T47D (cell line): ENCODE data around the gene AP3D1.

Experiments used
- DNase-seq, 2 experiments: peaks; one replicate each; pipeline versions ENCODE4 v3.0.0 to v3.0.0-alpha.2; 2011 to 2012; ENCODE audit warnings: low read depth in 1 of 2, low spot score in 1 of 2
- JUND ChIP-seq: IDR thresholded peaks from 2 replicates; pipeline ENCODE4 v1.6.1; 2012; ENCODE audit warnings: low read depth
- in situ Hi-C: cut with HindIII; loops from 2 replicates; pipeline ENCODE4 v1.10.0; 2016; ENCODE audit warnings: low sequenced_read_pairs, low pct_unique_long_range_greater_than_20kb

Gene AP3D1

DNA sequence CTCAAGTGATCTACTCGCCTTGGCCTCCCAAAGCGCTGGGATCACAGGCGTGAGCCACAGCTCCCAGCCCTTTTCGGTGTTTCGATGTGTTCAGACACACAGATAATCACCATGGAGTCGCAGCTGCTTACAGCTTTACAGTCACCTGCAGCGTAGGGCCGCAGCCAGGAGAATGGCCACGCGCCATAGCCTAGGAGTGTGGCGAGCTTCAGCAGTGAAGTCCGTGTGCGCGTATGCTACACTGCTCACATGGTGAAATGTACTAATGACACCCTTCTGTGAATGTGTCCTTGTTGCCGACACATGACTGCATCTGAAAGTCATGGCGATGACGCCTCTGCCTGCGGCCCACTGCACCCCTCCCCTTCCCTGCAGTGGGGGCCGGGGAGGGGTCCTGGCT, 23.6 kb downstream of the AP3D1 start:
- in situ Hi-C loops, result no loop called here
- no peak for DNase-seq
- no peak for TF ChIP-seq JUND

DNA sequence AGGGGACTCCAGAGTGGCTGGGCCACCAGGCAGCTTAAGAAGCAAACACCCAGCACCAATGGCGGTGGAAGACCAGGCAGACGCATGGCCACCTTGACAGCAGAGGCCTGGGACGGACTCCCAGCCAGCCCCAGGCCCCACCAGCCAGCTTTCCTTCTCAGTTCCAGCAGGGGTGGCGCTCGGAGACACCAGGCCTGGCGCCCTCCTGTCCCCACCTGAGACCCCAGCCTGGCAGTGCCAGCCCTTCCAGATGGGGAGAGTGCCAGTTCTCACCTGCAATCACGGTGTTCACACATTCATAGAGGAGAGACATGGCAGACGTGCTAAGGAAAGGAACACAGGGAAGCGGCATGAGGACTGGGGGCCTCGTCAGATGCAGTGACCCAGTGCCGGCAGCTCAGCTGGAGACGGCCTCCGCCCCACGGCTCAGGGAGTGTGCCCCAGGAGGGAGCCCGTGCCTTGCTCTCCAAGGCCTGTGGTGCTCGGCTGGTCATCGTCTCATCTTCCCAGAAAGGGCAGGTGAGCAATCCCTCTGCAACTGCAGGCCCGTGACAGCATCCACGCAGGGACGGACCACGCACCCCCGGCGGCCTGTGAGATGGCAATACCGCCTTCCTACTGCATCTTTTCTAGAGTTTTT, 24.4 kb downstream of the AP3D1 start:
- in situ Hi-C loops, result no loop called here
- no peak for DNase-seq
- no peak for TF ChIP-seq JUND

DNA sequence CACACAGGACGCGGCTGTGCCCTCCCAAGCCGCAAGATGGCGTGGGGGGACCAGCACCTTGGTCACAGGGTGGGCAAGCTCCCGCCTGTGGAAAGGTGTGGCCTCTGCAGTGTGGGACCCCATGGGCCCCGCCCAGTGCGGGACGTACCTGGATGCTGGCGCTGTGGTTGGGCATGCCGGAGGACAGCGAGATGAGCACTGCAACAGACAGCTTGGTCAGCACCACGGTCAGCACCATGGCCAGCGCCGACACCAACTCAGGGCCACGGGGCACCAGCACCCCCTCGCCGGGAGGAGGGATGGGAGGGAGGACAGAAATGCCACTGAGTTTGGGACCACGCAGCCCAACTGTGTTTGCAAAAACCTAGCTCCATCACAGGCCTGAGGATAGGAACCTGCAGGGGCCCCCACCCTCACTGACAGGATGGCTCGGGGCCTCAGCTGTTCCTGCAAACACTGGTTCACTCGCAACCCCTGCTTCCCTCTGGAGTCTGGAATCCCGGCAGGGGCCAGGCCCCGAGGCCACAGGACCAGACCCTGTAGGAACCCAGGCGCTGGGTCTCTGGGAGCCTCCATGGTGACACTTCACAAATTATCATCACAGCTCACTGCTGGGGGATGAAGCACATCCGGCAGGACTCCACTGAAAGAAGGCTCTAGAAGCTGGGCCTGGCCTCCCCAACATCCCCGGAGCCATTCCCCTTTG, 27.5 kb downstream of the AP3D1 start:
- peak in 1 of 2 experiments; percentile 28 for DNase-seq
- TF ChIP-seq JUND, result no peak
- in situ Hi-C loops, result no loop called here

DNA sequence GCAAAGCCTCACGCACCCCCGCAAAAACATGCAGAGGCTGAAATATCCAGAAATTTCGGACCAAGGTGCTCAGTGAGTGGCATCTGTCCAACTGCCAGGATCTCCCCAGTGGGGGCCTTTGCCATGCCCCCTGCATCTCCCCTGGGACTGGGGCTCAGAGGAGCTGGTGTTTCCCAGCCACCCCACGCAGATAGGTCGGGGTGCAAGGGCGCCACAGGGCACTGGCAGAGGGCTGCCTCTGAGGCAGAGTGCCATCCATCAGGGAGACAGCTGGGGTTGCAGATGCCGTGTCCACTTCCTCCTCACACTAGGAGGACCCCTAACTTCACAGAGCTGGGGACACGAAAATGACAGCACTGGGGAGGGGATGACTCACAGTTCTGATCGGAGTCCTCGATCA, 28.4 kb downstream of the AP3D1 start:
- in situ Hi-C loops, result no loop called here
- no peak for DNase-seq
- no peak for TF ChIP-seq JUND

DNA sequence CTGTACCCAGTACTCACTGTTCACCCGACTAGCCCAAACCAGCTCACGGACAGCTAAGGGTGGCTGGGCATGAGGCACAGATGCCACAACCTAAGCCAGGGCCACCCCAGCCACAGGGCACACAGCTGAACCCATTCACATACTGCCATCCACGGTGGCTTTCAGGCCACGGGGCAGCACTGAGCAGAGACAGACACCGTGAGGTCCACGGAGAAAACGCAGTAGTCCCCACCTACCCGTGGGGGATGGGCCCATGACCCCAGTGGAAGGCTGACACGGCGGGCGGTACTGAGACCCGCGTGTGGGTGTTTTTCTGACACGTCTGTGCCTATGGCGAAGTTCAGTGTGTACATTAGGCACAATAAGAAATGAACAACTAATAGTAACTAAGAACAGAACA, 29.1 kb downstream of the AP3D1 start:
- TF ChIP-seq JUND, result no peak
- DNase-seq, result no peak
- in situ Hi-C loops, result no loop called here

GRCh38 chr19:2121416-2122051, 29.8 kb downstream of the AP3D1 start:
- DNase-seq, result no peak
- in situ Hi-C loops, result no loop called here
- no peak for TF ChIP-seq JUND

DNA sequence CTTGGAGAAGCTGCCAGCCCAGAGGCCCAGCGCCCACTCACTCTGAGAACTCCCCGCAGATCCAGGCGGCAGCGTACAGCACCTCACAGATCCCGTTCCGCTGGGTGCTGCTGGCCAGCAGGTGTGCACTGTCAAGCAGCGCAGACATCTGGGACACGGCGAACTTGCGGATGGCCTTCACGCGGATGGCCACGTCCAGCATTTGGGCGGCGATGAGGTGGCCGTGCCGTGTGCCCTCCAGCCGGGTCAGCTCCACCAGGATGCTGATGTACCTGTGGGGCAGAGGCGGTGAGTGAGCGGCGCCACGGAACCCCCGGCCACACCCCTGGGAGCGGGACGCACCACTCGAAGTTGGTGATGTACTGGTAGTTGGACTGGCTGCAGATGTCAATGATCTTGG, 30.5 kb downstream of the AP3D1 start:
- no peak for TF ChIP-seq JUND
- in situ Hi-C loops, result no loop called here
- DNase-seq, result no peak

DNA sequence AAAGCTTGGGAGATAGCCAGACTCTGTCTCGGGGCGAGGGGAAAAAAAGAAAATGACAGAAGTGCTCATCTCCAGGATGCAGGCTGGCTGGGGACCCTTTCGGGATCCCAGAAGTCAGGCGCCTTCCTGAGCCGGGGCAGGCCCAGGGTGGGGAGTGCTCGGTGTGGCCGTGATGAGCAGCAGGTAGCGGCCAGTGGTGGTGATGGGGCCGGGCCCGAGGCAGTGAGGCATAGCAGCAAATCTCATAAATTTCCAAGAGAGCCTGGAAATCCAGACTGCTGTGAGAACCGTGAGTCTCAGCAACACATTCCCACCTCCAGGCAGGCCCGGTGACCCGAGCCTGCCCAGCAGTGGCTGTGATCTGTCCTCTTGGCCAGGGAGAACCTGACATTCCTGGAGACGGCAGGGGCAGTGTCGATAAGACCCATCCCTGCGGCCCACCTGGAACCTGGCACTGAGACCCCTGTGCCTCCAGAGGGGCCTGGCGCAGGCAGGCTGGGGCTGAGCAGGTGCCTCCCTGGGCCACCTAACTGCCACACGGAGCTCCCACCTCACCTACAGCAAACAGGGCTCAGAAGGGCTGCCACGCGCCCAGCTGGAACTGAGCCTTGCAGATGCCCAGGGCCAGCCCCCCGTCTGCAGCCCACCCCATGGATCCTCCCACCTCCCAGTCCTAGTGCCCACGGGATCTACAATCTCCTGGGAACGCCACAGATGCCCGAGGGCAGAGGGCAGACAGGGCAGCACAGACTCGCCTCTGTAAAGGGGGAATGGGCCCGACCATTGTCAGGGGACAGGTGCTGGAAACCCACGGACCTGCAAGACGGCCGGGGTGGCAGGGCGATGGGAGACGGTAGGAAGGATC, 31.2 kb downstream of the AP3D1 start:
- in situ Hi-C loops, result no loop called here
- no peak for TF ChIP-seq JUND
- DNase-seq, result no peak

- in situ Hi-C loops, result no loop called here
- DNase-seq, result no peak
- TF ChIP-seq JUND, result no peak
These were observed 32.9 kb downstream of the AP3D1 start for GRCh38 chr19:2118438-2118837.

DNA sequence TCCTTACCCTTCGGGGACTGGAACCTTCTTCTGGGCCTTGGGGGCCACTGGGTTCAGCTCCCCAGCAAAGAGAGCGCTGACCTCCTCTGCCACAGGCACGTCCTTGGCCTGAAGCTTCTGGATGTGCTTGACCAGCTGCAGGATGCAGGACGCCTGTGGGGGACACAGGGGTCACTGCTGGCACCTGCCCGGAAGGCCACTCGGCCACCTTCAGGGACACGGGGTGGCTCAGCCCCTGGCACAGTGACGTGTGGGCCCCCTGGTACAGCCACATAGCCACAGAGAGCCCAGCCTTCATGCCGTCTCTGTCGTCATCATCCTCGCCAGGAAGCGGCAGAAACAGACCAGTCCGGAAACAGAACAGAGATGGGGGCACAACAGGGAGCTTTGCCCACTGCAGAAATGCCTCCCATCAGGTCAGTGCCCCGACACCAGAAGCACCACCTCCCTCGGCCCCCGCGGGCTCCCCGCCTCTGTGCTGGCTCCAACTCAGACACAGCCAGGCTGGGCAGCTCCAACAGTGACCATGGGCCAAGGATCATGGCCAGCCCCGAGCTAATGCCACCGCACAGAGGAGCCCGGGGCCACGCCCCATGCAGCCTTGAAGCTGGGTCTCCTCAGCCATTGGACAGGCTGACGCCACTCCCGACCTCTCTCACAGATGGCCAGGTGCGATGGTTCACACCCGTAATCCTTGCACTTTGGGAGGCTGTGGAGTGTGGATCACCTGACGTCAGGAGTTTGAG, 34.0 kb downstream of the AP3D1 start:
- TF ChIP-seq JUND, result no peak
- no peak for DNase-seq
- in situ Hi-C loops, result no loop called here

DNA sequence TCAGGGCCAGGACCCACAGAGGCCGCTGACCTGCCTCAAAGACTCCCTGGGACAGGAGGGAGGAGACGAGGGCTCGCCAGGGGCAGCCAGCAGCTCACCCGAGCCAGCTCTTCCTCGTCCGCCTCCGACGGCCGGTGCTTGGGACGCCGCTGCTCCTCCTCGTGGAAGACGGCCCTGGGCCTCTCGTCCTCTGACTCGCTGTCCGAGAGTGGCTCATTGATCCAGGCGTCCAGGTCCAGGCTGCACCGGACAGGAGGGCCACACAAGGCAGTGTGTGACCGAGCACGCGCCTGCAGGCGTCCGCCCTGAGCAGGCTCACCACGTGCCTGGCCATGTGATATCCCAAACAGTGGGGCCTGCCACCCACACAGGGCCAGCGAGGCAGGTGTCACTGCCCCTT, 34.9 kb downstream of the AP3D1 start:
- in situ Hi-C loops, result no loop called here
- DNase-seq, result no peak
- no peak for TF ChIP-seq JUND

DNA sequence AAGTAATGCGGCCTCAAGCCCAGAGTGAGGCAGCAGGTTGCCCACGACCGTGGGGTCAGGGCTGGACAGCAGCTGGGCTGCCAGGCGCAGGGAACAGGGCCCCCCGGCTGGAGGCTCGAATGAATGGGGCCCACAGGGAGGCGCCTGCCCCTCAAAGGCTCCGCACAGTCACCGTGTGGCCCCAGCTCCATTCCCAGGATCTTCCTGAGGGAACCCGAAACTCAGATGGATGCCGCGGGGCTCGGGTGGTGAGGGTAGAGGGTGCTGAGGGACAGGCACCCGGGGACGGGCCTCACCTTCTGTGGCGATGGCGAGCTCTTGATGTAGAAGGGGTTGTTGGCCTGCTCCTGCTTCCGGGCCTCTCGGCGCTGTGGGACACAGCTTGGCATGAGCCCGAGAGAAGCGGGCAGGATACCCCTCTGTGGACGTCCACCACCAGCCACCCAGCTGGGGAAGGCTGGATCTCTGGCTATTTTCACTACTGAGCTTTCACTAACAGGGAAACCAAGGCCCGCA, 35.4 kb downstream of the AP3D1 start:
- DNase-seq, result no peak
- no peak for TF ChIP-seq JUND
- in situ Hi-C loops, result no loop called here
